CD4-positive, alpha-beta T cell treated with Interleukin-15 for 4 hours (primary cell): ENCODE results near the gene RPS19.
"Not testable (repeated sequence)": the region's sequence is repeated elsewhere in the genome, so short reads cannot be mapped to it uniquely, and the experiment has no call there.

Experiments used
- DNase-seq: peaks from one replicate; pipeline ENCODE4 v3.0.0-alpha.2; 2020; ENCODE audit warnings: low spot score

Gene RPS19

GRCh38 chr19:41901707-41902360, 41.8 kb downstream of the RPS19 start:
- DNase-seq, result no peak

GRCh38 chr19:41902594-41902993, 42.5 kb downstream of the RPS19 start:
- DNase-seq, result no peak

GRCh38 chr19:41903193-41903953, 43.3 kb downstream of the RPS19 start:
- DNase-seq, result no peak

GRCh38 chr19:41904118-41904870, 44.2 kb downstream of the RPS19 start:
- no peak for DNase-seq

DNA sequence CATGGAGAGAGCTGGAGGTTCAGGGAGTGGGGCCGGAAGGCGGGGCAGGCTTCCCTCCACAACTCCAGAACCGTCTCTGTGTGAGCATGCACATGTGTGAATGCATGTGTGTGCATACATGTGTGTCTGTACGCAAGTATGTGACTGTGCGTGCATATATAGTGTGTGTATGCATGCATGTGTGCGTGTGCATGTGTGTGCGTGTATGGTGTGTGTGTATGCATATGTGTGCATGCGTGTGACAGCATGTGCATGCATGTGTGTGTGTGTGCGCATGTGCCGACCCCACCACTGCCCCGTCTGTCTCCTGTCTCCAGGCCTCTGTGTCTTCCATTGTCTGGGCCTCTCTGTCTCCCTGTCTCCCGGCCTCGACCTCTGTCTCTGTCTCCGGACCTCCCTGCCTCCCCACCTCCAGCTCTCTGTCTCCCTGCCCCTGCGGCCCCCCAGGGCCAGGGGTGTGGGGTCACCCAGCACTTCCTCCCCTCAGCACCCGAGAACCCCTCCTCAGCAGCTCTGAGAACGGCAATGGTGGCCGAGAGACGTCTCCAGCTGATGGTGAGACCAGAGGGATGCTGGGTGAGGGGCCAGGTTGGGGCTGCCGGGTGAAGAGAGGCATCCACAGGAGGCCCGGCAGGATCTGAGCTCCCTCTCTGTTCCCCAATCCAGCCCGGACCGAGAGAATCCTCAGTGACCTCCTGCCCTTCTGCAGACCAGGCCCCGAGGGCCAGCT, 45.4 kb downstream of the RPS19 start:
- no peak for DNase-seq

DNA sequence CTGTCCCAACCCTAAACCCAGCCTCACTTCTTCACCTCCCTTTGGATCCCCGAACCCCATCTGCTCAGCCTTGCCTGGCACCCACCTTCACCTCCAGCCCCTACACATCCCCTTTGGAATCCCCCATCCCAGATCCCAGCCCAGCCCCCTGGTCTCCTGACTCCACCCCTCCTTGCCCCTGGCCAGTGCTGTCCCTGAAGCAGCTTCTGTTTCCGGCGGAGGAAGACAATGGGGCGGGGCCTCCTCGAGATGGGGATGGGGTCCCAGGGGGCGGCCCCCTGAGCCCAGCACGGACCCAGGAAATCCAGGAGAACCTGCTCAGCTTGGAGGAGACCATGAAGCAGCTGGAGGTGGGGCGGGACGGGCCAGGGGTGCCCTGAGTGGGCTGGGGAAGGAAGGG, 46.2 kb downstream of the RPS19 start:
- no peak for DNase-seq

DNA sequence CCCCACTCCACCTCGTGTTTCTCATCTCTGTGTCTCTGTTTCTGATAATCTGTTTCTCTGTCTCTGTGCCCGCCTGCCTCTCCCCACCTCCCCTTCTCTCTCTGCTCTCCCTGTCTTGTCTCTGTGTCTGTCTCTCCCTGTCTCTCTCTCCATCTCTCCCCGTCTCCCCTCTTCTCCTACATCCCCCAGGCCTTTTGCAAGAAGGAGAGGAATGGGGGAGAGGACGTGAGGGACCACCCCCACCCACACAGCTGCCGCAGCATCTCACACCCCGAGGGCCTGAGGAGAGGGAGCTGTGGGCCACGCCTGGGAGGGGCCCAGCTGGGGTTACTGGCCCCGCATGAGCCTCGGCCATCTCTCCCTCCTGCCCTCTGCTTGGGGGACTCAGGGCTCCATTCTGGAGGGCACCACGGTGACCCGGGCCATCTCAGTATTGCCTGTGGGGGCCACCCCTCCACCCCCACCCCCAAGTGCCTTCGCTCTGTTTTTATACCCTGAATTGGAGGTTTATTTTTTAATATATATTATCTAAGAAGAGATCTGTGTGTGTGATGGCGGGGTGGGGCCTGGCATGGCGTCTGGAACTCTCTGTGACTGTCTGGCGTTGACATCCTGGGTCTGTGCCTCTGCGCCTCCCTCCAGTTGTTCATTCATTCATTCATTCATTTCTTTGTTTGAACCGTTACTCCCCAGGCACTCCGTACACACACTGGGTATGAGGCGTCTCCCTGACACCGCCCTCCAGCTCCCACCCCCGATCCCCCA, 47.0 kb downstream of the RPS19 start:
- no peak for DNase-seq

DNA sequence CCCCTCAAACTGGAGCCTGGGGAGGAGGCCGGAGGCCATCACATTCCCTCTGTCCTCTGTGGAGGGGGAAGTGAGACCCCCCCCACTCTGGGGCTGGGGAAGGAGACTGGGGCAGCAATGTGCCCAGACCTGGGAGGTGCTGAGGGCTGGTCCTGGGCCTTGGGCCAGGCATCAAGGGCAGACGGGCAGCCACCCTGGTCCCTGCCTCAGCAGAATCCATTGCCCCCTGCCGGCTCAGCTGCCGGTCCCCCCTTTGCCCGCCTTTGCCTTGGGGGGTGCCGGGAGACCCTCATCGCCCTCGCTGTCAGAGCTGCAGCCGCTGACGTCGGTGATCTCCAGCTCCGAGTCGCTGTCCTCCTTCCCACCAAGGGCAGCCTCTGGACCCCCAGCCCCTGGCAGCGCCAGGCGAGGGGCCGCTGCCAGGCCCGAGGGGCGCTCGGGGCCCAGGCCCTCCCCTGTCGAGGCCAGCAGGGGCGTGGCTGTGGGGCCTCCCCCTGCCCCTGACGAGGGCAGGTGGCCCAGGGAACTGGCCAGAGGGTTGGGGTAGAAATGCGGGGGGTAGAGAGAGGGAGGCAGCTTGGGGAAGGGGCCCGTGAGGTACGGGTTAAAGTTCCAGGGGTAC, 48.0 kb downstream of the RPS19 start:
- no peak for DNase-seq

GRCh38 chr19:41908724-41909464, 48.8 kb downstream of the RPS19 start:
- DNase-seq, result no peak

GRCh38 chr19:41909706-41910105, 49.7 kb downstream of the RPS19 start:
- DNase-seq, result no peak

- DNase-seq, result no peak
Measured at GRCh38 chr19:41910240-41910991, 50.4 kb downstream of the RPS19 start.

DNA sequence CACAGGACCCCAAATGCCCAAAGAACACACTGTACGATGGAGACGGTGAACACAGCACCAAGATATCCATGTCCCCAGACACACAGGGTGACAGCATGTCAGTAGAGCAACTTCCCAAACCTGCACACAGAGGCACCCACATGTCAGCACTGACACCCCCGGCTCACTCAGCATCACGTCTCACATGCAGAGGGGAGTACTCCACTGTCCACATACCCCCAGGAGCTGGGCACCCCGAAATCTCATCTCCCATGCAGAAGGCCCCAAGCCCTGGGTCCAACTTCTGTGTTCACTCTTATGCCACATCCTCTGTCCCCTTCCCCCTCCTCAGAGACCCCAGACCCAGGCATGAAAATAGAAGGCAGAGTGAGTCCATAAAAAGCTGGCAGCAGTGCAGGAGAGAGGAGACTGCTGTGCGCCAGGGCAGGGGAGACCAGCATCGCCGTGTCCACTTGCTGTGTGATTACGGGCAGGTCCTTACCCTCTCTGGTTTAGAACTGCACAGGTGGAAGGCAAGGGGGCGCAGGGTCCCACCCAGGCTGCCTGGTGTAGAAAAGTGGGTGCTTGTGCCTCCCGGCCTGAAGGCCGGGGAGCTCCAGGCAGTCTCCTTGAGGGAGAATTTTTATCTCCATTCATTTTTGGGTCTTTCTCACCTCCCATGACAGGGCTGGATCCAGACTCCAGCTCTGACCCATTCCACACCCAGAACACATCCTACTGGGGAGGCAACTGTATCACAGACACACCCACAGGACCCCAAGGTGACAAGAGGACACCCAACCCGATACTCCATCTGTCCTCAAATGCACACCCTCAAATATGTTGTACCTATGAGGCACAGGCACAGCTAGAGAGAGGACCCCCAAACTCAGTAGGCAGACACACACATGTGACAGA, 51.2 kb downstream of the RPS19 start:
- no peak for DNase-seq

DNA sequence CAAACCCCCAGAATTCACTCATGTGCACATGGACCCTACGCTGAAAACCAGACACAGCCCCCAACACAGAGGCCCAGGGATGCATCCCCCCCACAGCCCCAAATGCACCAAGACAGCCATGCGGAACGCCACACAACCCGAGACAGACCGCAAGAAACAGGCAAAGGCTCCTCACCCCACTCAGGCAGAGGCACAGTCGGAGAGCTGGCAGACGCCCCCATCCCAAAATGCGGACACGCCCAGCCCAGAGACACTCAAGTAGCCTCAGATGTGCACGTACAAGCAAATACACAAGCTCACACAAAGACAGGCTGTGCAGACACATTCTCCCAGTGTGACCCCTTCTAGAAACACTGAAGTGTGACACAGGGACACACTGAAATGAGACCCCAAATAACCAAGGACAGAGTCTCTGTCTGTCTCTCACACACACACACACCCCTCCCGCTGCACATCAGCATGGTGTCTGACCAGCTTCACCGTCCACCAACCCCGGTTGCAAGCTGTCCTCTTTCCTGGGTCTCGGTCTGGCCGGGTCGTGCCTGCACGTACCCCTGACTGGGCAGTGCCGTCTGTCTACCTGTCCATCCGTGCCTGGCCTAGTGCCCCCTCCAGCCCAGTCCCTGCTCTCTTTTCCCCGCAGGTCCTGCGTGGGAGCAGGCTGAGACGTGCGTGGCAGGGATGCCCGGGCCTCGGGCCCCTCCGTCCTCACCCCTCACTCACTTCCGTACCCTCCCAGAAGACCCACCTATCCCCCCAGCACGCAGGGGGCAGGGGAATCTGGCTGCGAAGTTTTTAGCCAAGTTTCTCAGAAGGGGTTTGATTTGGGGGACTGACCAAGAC, 52.1 kb downstream of the RPS19 start:
- no peak for DNase-seq

DNA sequence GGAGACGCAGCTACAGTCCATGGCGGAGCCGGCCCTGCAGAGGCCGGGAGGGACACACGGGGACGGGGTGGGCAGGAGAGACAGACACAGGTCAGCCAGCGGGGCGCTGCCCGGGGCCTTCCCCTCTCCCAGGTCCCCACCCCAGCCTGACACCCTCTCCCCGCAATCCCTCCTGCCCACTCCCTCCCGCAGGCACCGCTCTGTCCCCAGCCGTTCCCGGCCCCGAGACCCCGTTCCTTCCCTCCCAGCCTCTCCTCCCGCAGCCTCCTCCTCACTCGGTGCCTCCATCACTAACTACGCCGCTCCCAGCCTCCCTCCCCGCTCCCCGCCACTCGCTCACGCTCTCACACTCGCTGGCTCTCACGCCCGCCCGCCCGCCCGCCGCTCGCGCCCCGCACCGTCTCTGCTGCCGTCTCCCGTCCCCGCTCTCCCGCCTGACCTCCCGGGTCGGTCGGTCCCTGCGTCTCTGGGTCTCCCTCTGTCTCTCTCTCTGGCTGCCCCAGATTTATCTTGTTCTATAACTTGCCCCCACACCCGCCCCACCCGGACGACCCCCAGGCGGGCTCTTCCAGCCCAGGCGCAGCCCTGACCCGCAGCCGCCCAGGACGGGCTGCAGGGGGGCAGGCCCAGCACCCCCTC, 53.0 kb downstream of the RPS19 start:
- DNase-seq, result no peak

DNA sequence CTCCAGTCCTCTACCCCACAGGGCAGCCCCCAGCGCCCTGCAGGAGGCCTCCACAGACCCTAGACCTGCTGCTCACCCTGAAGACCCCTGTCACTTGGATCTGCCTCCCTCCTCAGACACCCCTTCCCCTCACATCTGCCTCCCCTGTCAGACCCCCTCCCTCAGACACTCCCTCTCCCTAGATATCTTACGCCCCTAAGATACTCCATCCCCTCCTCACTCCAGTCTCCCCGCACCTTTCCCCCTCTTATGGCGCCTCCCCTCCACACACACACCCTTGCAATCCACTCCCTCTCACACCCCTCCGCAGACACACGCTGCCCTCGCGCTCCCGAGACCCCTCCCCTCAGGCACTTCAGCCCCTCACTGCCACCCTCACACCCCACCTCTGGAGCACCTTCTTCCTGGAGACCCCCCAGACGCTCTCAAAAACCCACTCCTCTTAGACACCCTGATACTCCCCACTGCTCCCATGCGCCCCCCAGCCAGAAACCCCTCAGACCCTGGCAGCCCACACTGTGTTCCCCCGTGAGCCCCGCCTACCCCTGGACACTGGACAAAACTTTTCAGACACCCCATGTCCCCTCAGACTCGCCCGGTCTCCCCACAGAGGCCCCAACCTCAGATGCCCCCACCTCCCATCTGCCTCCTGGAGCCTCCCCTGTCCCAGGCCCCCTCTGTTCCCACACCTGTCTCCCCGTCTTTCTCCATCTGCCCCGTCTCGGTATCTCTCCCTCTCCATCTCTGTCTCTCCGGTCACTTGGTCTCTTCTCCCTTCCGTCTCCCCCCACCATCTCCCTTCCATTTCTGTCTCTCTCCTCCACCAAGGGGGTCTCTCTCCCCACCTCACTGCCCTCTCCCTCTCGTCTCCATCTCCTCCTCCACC, 53.7 kb downstream of the RPS19 start:
- no peak for DNase-seq

- not testable (repeated sequence) for DNase-seq
Measured at GRCh38 chr19:41914424-41914834, 54.4 kb downstream of the RPS19 start.
